CD8-positive, alpha-beta memory T cell (primary cell): Measurements from ENCODE around the gene FAM90A26. TPM values are rescaled to one million over a fixed set of nuclear protein-coding genes. Genes with fewer than 3 reads are reported as not detected.
"Not testable (repeated sequence)": the region's sequence is repeated elsewhere in the genome, so short reads cannot be mapped to it uniquely, and the experiment has no call there.

Experiments used
- CTCF ChIA-PET: fragments of 350-600 bp; sonication (Branson Sonifier 250); formaldehyde crosslinking; loops from one replicate; lab custom pipeline; 2021; ENCODE audit warnings: antibody characterized with exemption; lab: Charles Lee
- POLR2A ChIA-PET: fragments of 350-600 bp; sonication (Branson Sonifier 250); formaldehyde crosslinking; loops from one replicate; lab custom pipeline; 2021; ENCODE audit warnings: antibody characterized with exemption; lab: Charles Lee
- DNase-seq, 5 donors: peaks; one replicate each; pipeline versions ENCODE4 v3.0.0 to v3.0.0-alpha.2; 2020 to 2022; ENCODE audit warnings: mixed read lengths in 1 of 5
- H3K27ac ChIP-seq: one replicate; pipeline ENCODE4 v1.7.0; 2013; ENCODE audit warnings: low read depth, mild to moderate bottlenecking, low read length, moderate library complexity
- H3K27me3 ChIP-seq: 2 replicates; pipeline ENCODE4 v1.7.0; 2013; ENCODE audit warnings: low read length, mild to moderate bottlenecking; ENCODE audit not compliant: insufficient read depth, poor library complexity, severe bottlenecking
- H3K36me3 ChIP-seq: 2 replicates; pipeline ENCODE4 v1.7.0; 2013; ENCODE audit warnings: mild to moderate bottlenecking, low read length, moderate library complexity; ENCODE audit not compliant: insufficient read depth
- H3K4me1 ChIP-seq: 2 replicates; pipeline ENCODE4 v1.7.0; 2013; ENCODE audit warnings: mild to moderate bottlenecking, low read length, moderate library complexity; ENCODE audit not compliant: insufficient read depth
- H3K4me3 ChIP-seq: 2 replicates; pipeline ENCODE4 v1.7.0; 2013; ENCODE audit warnings: mild to moderate bottlenecking, low read length
- H3K9me3 ChIP-seq: 2 replicates; pipeline ENCODE4 v1.7.0; 2013; ENCODE audit warnings: mild to moderate bottlenecking, low read length
- H3K27ac Mint-ChIP-seq, 8 donors: one replicate each; pipeline ENCODE4 v1.8.0; 2020 to 2021; ENCODE audit warnings: mixed read lengths in 8 of 8, mild to moderate bottlenecking in 6 of 8, inconsistent platforms in 3 of 8, moderate library complexity in 3 of 8
- H3K27me3 Mint-ChIP-seq, 2 donors: one replicate each; pipeline ENCODE4 v1.8.0; 2020 to 2021; ENCODE audit warnings: mixed read lengths in 2 of 2, mild to moderate bottlenecking in 1 of 2, moderate library complexity in 1 of 2
- H3K36me3 Mint-ChIP-seq, 3 donors: one replicate each; pipeline ENCODE4 v1.8.0; 2020 to 2021; ENCODE audit warnings: mixed read lengths in 3 of 3, inconsistent platforms in 1 of 3, mild to moderate bottlenecking in 1 of 3
- H3K4me1 Mint-ChIP-seq, 3 donors: one replicate each; pipeline ENCODE4 v1.8.0; 2020 to 2021; ENCODE audit warnings: mixed read lengths in 3 of 3, inconsistent platforms in 1 of 3, mild to moderate bottlenecking in 1 of 3
- H3K4me3 Mint-ChIP-seq, 7 donors: one replicate each; pipeline ENCODE4 v1.8.0; 2020 to 2021; ENCODE audit warnings: mixed read lengths in 7 of 7, mild to moderate bottlenecking in 6 of 7, moderate library complexity in 4 of 7, inconsistent platforms in 2 of 7
- H3K9me3 Mint-ChIP-seq, 5 donors: one replicate each; pipeline ENCODE4 v1.8.0; 2020 to 2022; ENCODE audit warnings: mixed read lengths in 5 of 5, mild to moderate bottlenecking in 3 of 5, moderate library complexity in 2 of 5, inconsistent platforms in 1 of 5
- polyA plus RNA-seq: library from polyadenylated mRNA; unstranded; fragments of 300-500 nt; fragmentation: Illumina TruSeq; gene quantifications from one replicate; pipeline ENCODE4 v1.2.3, GENCODE V29; 2021
- total RNA-seq, 2 experiments: library from RNA; stranded (reverse); gene quantifications; one replicate each; pipeline ENCODE4 v1.2.3, GENCODE V29; 2021

The FAM90A26 gene
- total and polyA plus RNA-seq, 3 experiments from 2014 or later: not detected

DNA sequence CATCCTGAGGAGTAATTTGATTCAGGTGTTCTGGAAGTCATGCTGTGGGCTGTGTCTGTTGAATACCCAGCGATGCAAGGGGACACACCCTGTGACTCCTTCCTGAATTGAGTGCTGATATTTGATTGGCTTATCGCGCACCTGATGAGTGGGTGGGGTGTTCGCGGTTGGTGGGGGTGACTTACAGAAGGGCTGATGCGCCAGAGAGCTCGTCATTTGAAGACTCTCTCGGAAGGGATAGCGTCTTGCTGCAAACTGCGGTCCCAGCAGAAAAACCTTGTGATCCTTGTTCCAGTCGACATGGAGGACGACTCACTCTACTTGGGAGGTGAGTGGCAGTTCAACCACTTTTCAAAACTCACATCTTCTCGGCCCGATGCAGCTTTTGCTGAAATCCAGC lies 44.9 kb downstream of the FAM90A26 start, which contains the start of gene USP17L11:
Gene USP17L11 (plus strand): TSS at position 301 of the 400 bp plus-strand sequence. CDS start 0 bp downstream, at position 301.
- H3K4me1 ChIP-seq, H3K4me1 Mint-ChIP-seq, H3K27ac ChIP-seq, H3K27me3 ChIP-seq, H3K4me3 Mint-ChIP-seq, POLR2A ChIA-PET, H3K27ac Mint-ChIP-seq, H3K36me3 ChIP-seq, H3K9me3 Mint-ChIP-seq, H3K27me3 Mint-ChIP-seq, H3K4me3 ChIP-seq, H3K9me3 ChIP-seq, H3K36me3 Mint-ChIP-seq, DNase-seq, CTCF ChIA-PET: not testable (repeated sequence)

DNA sequence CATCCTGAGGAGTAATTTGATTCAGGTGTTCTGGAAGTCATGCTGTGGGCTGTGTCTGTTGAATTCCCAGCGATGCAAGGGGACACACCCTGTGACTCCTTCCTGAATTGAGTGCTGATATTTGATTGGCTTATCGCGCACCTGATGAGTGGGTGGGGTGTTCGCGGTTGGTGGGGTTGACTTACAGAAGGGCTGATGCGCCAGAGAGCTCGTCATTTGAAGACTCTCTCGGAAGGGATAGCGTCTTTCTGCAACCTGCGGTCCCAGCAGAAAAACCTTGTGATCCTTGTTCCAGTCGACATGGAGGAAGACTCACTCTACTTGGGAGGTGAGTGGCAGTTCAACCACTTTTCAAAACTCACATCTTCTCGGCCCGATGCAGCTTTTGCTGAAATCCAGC lies 49.6 kb downstream of the FAM90A26 start, which contains the start of gene USP17L12:
Gene USP17L12 (plus strand): TSS at position 301 of the 400 bp plus-strand sequence. CDS start 0 bp downstream, at position 301.
- H3K36me3 ChIP-seq, CTCF ChIA-PET, H3K4me1 ChIP-seq, H3K27me3 ChIP-seq, H3K27ac Mint-ChIP-seq, DNase-seq, H3K4me3 ChIP-seq, H3K36me3 Mint-ChIP-seq, POLR2A ChIA-PET, H3K4me1 Mint-ChIP-seq, H3K27me3 Mint-ChIP-seq, H3K4me3 Mint-ChIP-seq, H3K9me3 Mint-ChIP-seq, H3K9me3 ChIP-seq, H3K27ac ChIP-seq: not testable (repeated sequence)

DNA sequence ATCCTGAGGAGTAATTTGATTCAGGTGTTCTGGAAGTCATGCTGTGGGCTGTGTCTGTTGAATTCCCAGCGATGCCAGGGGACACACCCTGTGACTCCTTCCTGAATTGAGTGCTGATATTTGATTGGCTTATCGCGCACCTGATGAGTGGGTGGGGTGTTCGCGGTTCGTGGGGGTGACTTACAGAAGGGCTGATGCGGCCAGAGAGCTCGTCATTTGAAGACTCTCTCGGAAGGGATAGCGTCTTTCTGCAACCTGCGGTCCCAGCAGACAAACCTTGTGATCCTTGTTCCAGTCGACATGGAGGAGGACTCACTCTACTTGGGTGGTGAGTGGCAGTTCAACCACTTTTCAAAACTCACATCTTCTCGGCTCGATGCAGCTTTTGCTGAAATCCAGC lies 54.4 kb downstream of the FAM90A26 start, which contains the start of gene USP17L13:
Gene USP17L13 (plus strand): TSS at position 301 of the 400 bp plus-strand sequence. CDS start 0 bp downstream, at position 301.
- H3K27me3 Mint-ChIP-seq, POLR2A ChIA-PET, H3K4me1 Mint-ChIP-seq, H3K9me3 ChIP-seq, H3K36me3 Mint-ChIP-seq, H3K4me1 ChIP-seq, H3K27ac ChIP-seq, H3K27me3 ChIP-seq, H3K36me3 ChIP-seq, CTCF ChIA-PET, H3K27ac Mint-ChIP-seq, H3K4me3 Mint-ChIP-seq, H3K4me3 ChIP-seq, H3K9me3 Mint-ChIP-seq, DNase-seq: not testable (repeated sequence)

Other genes starting within 250 kb of the FAM90A26 start
- gene USP17L10, start 40.2 kb downstream of the FAM90A26 start, total RNA-seq: not detected
- not detected for gene USP17L10, start 40.2 kb downstream of the FAM90A26 start, polyA plus RNA-seq
- under 1 TPM in 1 of 2 experiments, not detected in 1; 0.13 TPM for gene USP17L11, start 45.0 kb downstream of the FAM90A26 start, total RNA-seq
- not detected for gene USP17L11, start 45.0 kb downstream of the FAM90A26 start, polyA plus RNA-seq
- not detected for gene USP17L12, start 49.7 kb downstream of the FAM90A26 start, total RNA-seq
- not detected for gene USP17L12, start 49.7 kb downstream of the FAM90A26 start, polyA plus RNA-seq
- not detected for gene USP17L13, start 54.5 kb downstream of the FAM90A26 start, total RNA-seq
- gene USP17L13, start 54.5 kb downstream of the FAM90A26 start, polyA plus RNA-seq: not detected
- gene USP17L15, start 64.0 kb downstream of the FAM90A26 start, total RNA-seq: not detected
- not detected for gene USP17L15, start 64.0 kb downstream of the FAM90A26 start, polyA plus RNA-seq
- gene USP17L17, start 73.5 kb downstream of the FAM90A26 start, total RNA-seq: not detected
- not detected for gene USP17L17, start 73.5 kb downstream of the FAM90A26 start, polyA plus RNA-seq
- gene USP17L18, start 78.2 kb downstream of the FAM90A26 start, total RNA-seq: not detected
- gene USP17L18, start 78.2 kb downstream of the FAM90A26 start, polyA plus RNA-seq: not detected
- gene USP17L19, start 83.0 kb downstream of the FAM90A26 start, total RNA-seq: not detected
- not detected for gene USP17L19, start 83.0 kb downstream of the FAM90A26 start, polyA plus RNA-seq
- not detected for gene USP17L20, start 87.7 kb downstream of the FAM90A26 start, total RNA-seq
- gene USP17L20, start 87.7 kb downstream of the FAM90A26 start, polyA plus RNA-seq: not detected
- gene USP17L21, start 92.5 kb downstream of the FAM90A26 start, total RNA-seq: not detected
- not detected for gene USP17L21, start 92.5 kb downstream of the FAM90A26 start, polyA plus RNA-seq
- not detected for gene USP17L22, start 97.2 kb downstream of the FAM90A26 start, total RNA-seq
- not detected for gene USP17L22, start 97.2 kb downstream of the FAM90A26 start, polyA plus RNA-seq
- not detected for gene USP17L24, start 154.8 kb downstream of the FAM90A26 start, total RNA-seq
- not detected for gene USP17L24, start 154.8 kb downstream of the FAM90A26 start, polyA plus RNA-seq
- not detected for gene USP17L25, start 159.5 kb downstream of the FAM90A26 start, total RNA-seq
- not detected for gene USP17L25, start 159.5 kb downstream of the FAM90A26 start, polyA plus RNA-seq
- gene USP17L26, start 164.2 kb downstream of the FAM90A26 start, total RNA-seq: not detected
- not detected for gene USP17L26, start 164.2 kb downstream of the FAM90A26 start, polyA plus RNA-seq
- gene USP17L5, start 169.0 kb downstream of the FAM90A26 start, total RNA-seq: not detected
- gene USP17L5, start 169.0 kb downstream of the FAM90A26 start, polyA plus RNA-seq: not detected
- not detected for gene USP17L27, start 173.7 kb downstream of the FAM90A26 start, total RNA-seq
- not detected for gene USP17L27, start 173.7 kb downstream of the FAM90A26 start, polyA plus RNA-seq
- not detected for gene USP17L28, start 178.5 kb downstream of the FAM90A26 start, total RNA-seq
- not detected for gene USP17L28, start 178.5 kb downstream of the FAM90A26 start, polyA plus RNA-seq
- not detected for gene USP17L29, start 183.2 kb downstream of the FAM90A26 start, total RNA-seq
- gene USP17L29, start 183.2 kb downstream of the FAM90A26 start, polyA plus RNA-seq: not detected
- gene USP17L30, start 192.7 kb downstream of the FAM90A26 start, total RNA-seq: not detected
- gene USP17L30, start 192.7 kb downstream of the FAM90A26 start, polyA plus RNA-seq: not detected